Fibroblast of lung (primary cell): Measurements from ENCODE around the gene CLGN. TPM values are rescaled to one million over a fixed set of nuclear protein-coding genes. Genes with fewer than 3 reads are reported as not detected.
A peak's percentile ranks its signal among the peaks of the same experiment; 100 is the strongest.
"Not testable (repeated sequence)": the region's sequence is repeated elsewhere in the genome, so short reads cannot be mapped to it uniquely, and the experiment has no call there.

Experiments
- DNase-seq, 2 donors: peaks; one replicate each; pipeline versions ENCODE4 v3.0.0 to v3.0.0-alpha.2; 2010; ENCODE audit warnings: low read depth in 2 of 2
- H2AFZ ChIP-seq: 2 replicates; pipeline ENCODE4 v1.5.1; 2012; ENCODE audit warnings: low read length, control low read depth, inconsistent platforms
- H3K27ac ChIP-seq: 2 replicates; pipeline ENCODE4 v1.5.1; 2011; ENCODE audit warnings: low read length, control low read depth; ENCODE audit not compliant: insufficient read depth
- H3K27me3 ChIP-seq: 2 replicates; pipeline ENCODE4 v1.5.1; 2011; ENCODE audit warnings: mild to moderate bottlenecking, low read length; ENCODE audit not compliant: control insufficient read depth, insufficient read depth
- H3K36me3 ChIP-seq: 2 replicates; pipeline ENCODE4 v1.5.1; 2011; ENCODE audit warnings: low read length; ENCODE audit not compliant: control insufficient read depth, insufficient read depth
- H3K4me1 ChIP-seq: 2 replicates; pipeline ENCODE4 v1.5.1; 2011; ENCODE audit warnings: low read length; ENCODE audit not compliant: control insufficient read depth, insufficient read depth; ENCODE audit errors: extremely low read depth
- H3K4me2 ChIP-seq: 2 replicates; pipeline ENCODE4 v1.5.1; 2011; ENCODE audit warnings: low read length, control low read depth; ENCODE audit not compliant: insufficient read depth; ENCODE audit errors: extremely low read depth
- H3K4me3 ChIP-seq, 4 experiments: fragments of 200-600 bp in 1 of 4; sonication (generic) in 1 of 4; replicated peaks in 1 of 4; 2 replicates each; pipeline ENCODE4 v1.5.1; 2011 to 2016; ENCODE audit warnings: low read length in 4 of 4, low read depth in 3 of 4, mild to moderate bottlenecking in 3 of 4, control low read depth in 2 of 4, inconsistent platforms in 1 of 4, mixed read lengths in 1 of 4; ENCODE audit not compliant: insufficient read depth in 1 of 4; ENCODE audit errors: control extremely low read depth in 1 of 4
- H3K79me2 ChIP-seq: 2 replicates; pipeline ENCODE4 v1.5.1; 2012; ENCODE audit warnings: mild to moderate bottlenecking, low read length, inconsistent platforms; ENCODE audit not compliant: control insufficient read depth, insufficient read depth
- H3K9ac ChIP-seq: 2 replicates; pipeline ENCODE4 v1.5.1; 2011; ENCODE audit warnings: mild to moderate bottlenecking, low read length, control low read depth; ENCODE audit not compliant: insufficient read depth
- H3K9me3 ChIP-seq: 2 replicates; pipeline ENCODE4 v1.5.1; 2012; ENCODE audit warnings: low read depth, low read length; ENCODE audit not compliant: control insufficient read depth, insufficient read depth
- H4K20me1 ChIP-seq: 2 replicates; pipeline ENCODE4 v1.5.1; 2011; ENCODE audit warnings: low read length; ENCODE audit not compliant: control insufficient read depth, insufficient read depth; ENCODE audit errors: extremely low read depth
- CTCF ChIP-seq, 2 donors: IDR thresholded peaks in 1 of 2; conservative IDR thresholded peaks in 1 of 2; 1 replicate in 1 of 2; 2 replicates in 1 of 2; pipeline ENCODE4 v1.5.1; 2011 to 2012; ENCODE audit warnings: low read length in 2 of 2, control low read depth in 1 of 2, inconsistent platforms in 1 of 2, low read depth in 1 of 2, mild to moderate bottlenecking in 1 of 2
- EZH2 ChIP-seq: IDR thresholded peaks from 2 replicates; pipeline ENCODE4 v1.5.1; 2012; ENCODE audit warnings: low read length, control low read depth, mild to moderate bottlenecking; ENCODE audit errors: missing control alignments
- polyA plus RNA-seq, 2 donors: library from polyadenylated mRNA; depleted of rRNA in 1 of 2; stranded (reverse) in 1 of 2; unstranded in 1 of 2; fragments of >200 nt; gene quantifications; 2 replicates each; pipeline ENCODE4 v1.2.1, GENCODE V29; 2011 to 2012; ENCODE audit warnings: missing spikeins in 1 of 2
- total RNA-seq: library from RNA; depleted of rRNA; stranded (reverse); fragments of >200 nt; gene quantifications from 2 replicates; pipeline ENCODE4 v1.2.1, GENCODE V29; 2014

Gene CLGN
- total and polyA plus RNA-seq, 2 donors (not counting 1 experiment from before 2014, with no cell fraction given), result 3.4 to 18.0 TPM

GRCh38 chr4:140427919-140428471 lies 547 bp upstream of the CLGN start:
- TF ChIP-seq EZH2, result no peak
- no peak for TF ChIP-seq CTCF (conservative IDR thresholded peaks at IDR 0.05 in 1 of 2, IDR thresholded peaks at IDR 0.05 in 1 of 2; ENCODE audit: low read depth in 1 of 2, low read length in 2 of 2)
- no peaks in the 10 kb centered on the region for H3K36me3 ChIP-seq
- no peaks in the 10 kb centered on the region for H3K79me2 ChIP-seq
- peak overlapping the region; percentile 67 to 80 (median 76) for H3K4me3 ChIP-seq
- H4K20me1 ChIP-seq, result no peaks in the 10 kb centered on the region
- peak overlapping the region; percentile 98 for H2AFZ ChIP-seq
- DNase-seq, result peak in 1 of 2 donors; percentile 83
- H3K27me3 ChIP-seq, result no peaks in the 10 kb centered on the region
- peaks cover 3% of the 10 kb centered on the region for H3K4me1 ChIP-seq
- no peak overlapping the region for H3K9ac ChIP-seq
- H3K4me2 ChIP-seq, result peak overlapping the region; percentile 97
- no peak overlapping the region for H3K27ac ChIP-seq
- H3K9me3 ChIP-seq, result no peaks in the 10 kb centered on the region

- Histone ChIP-seq H3K4me1 (peaks cover 3% of the 10 kb centered on the region), H4K20me1 (no peaks in the 10 kb centered on the region), H3K4me3 (peak overlapping the region; percentile 67 to 80 (median 76)), H3K9ac (no peak overlapping the region), H3K27me3 (no peaks in the 10 kb centered on the region), H2AFZ (peak overlapping the region; percentile 98), H3K27ac (peak overlapping the region; percentile 18), H3K36me3 (no peaks in the 10 kb centered on the region), H3K9me3 (no peaks in the 10 kb centered on the region), H3K79me2 (no peaks in the 10 kb centered on the region), H3K4me2 (peak overlapping the region; percentile 97)
- TF ChIP-seq CTCF (conservative IDR thresholded peaks at IDR 0.05 in 1 of 2, IDR thresholded peaks at IDR 0.05 in 1 of 2; ENCODE audit: low read depth in 1 of 2, low read length in 2 of 2), result peak in 1 of 2 donors; percentile 25
- no peak for TF ChIP-seq EZH2
- DNase-seq, result peak in 1 of 2 donors; percentile 1
Measured at GRCh38 chr4:140426610-140427105, 790 bp downstream of the CLGN start.

DNA sequence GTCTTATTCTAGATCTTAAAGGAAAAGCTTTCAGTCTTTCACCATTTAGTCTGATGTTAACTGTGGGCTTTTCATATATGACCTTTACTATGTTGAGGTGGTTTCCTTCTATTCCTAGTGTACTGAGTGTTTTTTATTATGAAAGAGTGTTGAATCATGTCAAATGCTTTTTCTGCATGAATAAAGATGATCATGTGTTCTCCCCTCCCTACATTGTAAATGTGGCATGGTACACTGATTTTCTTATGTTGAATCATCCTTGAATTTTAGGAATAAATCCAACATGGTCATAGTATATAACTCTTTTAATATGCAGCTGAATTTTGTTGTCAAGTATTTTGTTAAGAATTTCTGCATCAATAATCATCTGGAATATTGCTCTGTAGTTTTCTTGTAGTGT lies 4.3 kb downstream of the CLGN start:
- peak; percentile 39 to 55 for DNase-seq
- H3K27me3 ChIP-seq, result no peaks in the 10 kb centered on the region
- no peak for TF ChIP-seq EZH2
- no peak for TF ChIP-seq CTCF (conservative IDR thresholded peaks at IDR 0.05 in 1 of 2, IDR thresholded peaks at IDR 0.05 in 1 of 2; ENCODE audit: low read depth in 1 of 2, low read length in 2 of 2)
- no peak overlapping the region for H3K4me2 ChIP-seq
- H3K9ac ChIP-seq, result no peak overlapping the region
- H3K79me2 ChIP-seq, result no peaks in the 10 kb centered on the region
- peaks cover 3% of the 10 kb centered on the region for H3K4me1 ChIP-seq
- H3K36me3 ChIP-seq, result no peaks in the 10 kb centered on the region
- H3K4me3 ChIP-seq, result no peak overlapping the region
- no peaks in the 10 kb centered on the region for H4K20me1 ChIP-seq
- no peak overlapping the region for H3K27ac ChIP-seq
- no peaks in the 10 kb centered on the region for H3K9me3 ChIP-seq
- H2AFZ ChIP-seq, result no peak overlapping the region

DNA sequence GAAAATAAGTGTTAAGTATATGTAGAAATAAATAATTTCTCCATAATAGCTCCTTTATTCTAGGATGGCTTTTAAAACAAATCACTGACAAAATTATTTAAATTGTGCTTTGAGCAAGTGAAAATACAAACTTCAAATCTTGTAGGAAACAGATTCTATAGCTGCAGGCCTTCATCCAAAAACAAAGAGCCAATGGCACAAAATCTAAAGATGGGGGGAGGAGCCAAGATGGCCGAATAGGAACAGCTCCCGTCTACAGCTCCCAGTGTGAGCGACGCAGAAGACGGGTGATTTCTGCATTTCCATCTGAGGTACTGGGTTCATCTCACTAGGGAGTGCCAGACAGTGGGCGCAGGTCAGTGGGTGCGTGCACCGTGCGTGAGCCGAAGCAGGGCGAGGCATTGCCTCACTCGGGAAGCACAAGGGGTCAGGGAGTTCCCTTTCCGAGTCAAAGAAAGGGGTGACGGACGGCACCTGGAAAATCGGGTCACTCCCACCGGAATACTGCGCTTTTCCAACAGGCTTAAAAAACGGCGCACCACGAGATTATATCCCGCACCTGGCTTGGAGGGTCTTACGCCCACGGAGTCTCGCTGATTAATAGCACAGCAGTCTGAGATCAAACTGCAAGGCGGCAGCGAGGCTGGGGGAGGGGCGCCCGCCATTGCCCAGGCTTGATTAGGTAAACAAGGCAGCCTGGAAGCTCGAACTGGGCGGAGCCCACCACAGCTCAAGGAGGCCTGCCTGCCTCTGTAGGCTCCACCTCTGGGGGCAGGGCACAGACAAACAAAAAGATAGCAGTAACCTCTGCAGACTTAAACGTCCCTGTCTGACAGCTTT lies 14.1 kb downstream of the CLGN start:
- not testable (repeated sequence) for DNase-seq, H3K4me3 ChIP-seq, H3K36me3 ChIP-seq, H4K20me1 ChIP-seq, H3K9me3 ChIP-seq, H3K9ac ChIP-seq, H2AFZ ChIP-seq, H3K4me1 ChIP-seq, H3K79me2 ChIP-seq, H3K27ac ChIP-seq, H3K27me3 ChIP-seq, H3K4me2 ChIP-seq
